H9 (cell line): ENCODE results near the gene RAB3GAP2. TPM values are rescaled to one million over a fixed set of nuclear protein-coding genes. Genes with fewer than 3 reads are reported as not detected.

ENCODE experiments used
- DNase-seq: peaks from one replicate; pipeline ENCODE4 v3.0.0-alpha.2; 2017
- H2AFZ ChIP-seq: one replicate; pipeline ENCODE4 v1.6.1; 2013; ENCODE audit warnings: mild to moderate bottlenecking, low read length, control low read depth, moderate library complexity
- H2AK5ac ChIP-seq: 2 replicates; pipeline ENCODE4 v1.6.1; 2013; ENCODE audit warnings: low read length, control low read depth, mixed read lengths; ENCODE audit not compliant: insufficient read length
- H2BK120ac ChIP-seq: one replicate; pipeline ENCODE4 v1.6.1; 2013; ENCODE audit warnings: low read depth, mild to moderate bottlenecking, low read length, control low read depth, inconsistent platforms; ENCODE audit not compliant: poor library complexity, severe bottlenecking
- H2BK12ac ChIP-seq: 2 replicates; pipeline ENCODE4 v1.6.1; 2013; ENCODE audit warnings: low read length, control low read depth, mixed read lengths, low read depth; ENCODE audit not compliant: insufficient read length
- H2BK15ac ChIP-seq: 2 replicates; pipeline ENCODE4 v1.6.1; 2013; ENCODE audit warnings: low read depth, low read length, control low read depth
- H2BK20ac ChIP-seq: one replicate; pipeline ENCODE4 v1.6.1; 2013; ENCODE audit warnings: low read depth, mild to moderate bottlenecking, low read length, control low read depth, inconsistent platforms; ENCODE audit not compliant: poor library complexity, severe bottlenecking
- H2BK5ac ChIP-seq: 2 replicates; pipeline ENCODE4 v1.6.1; 2013; ENCODE audit warnings: low read length, control low read depth, mixed read lengths; ENCODE audit not compliant: insufficient read length
- H3K14ac ChIP-seq: 2 replicates; pipeline ENCODE4 v1.6.1; 2013; ENCODE audit warnings: low read length, control low read depth; ENCODE audit not compliant: insufficient read depth
- H3K18ac ChIP-seq: 2 replicates; pipeline ENCODE4 v1.6.1; 2013; ENCODE audit warnings: low read depth, mild to moderate bottlenecking, mixed read lengths, low read length, control low read depth; ENCODE audit not compliant: insufficient read length
- H3K23ac ChIP-seq: 2 replicates; pipeline ENCODE4 v1.6.1; 2013; ENCODE audit warnings: low read length, control low read depth, mixed read lengths, low read depth; ENCODE audit not compliant: insufficient read length
- H3K23me2 ChIP-seq: 2 replicates; pipeline ENCODE4 v1.6.1; 2013; ENCODE audit warnings: low read depth, mild to moderate bottlenecking, mixed read lengths, low read length, control low read depth; ENCODE audit not compliant: insufficient read length, poor library complexity, severe bottlenecking
- H3K27ac ChIP-seq: 2 replicates; pipeline ENCODE4 v1.5.1; 2013; ENCODE audit warnings: low read length, control low read depth, mixed read lengths, low read depth; ENCODE audit not compliant: insufficient read length
- H3K27me3 ChIP-seq: 2 replicates; pipeline ENCODE4 v1.6.1; 2013; ENCODE audit warnings: low read length, control low read depth, inconsistent platforms; ENCODE audit not compliant: insufficient read depth
- H3K4ac ChIP-seq: 2 replicates; pipeline ENCODE4 v1.6.1; 2013; ENCODE audit warnings: low read depth, mild to moderate bottlenecking, control low read depth, inconsistent platforms, low read length, moderate library complexity
- H3K4me1 ChIP-seq: 2 replicates; pipeline ENCODE4 v1.6.1; 2013; ENCODE audit warnings: low read length, control low read depth, inconsistent platforms; ENCODE audit not compliant: insufficient read depth
- H3K4me2 ChIP-seq: 2 replicates; pipeline ENCODE4 v1.6.1; 2013; ENCODE audit warnings: low read length, control low read depth, mixed read lengths; ENCODE audit not compliant: insufficient read length, insufficient read depth
- H3K56ac ChIP-seq: 2 replicates; pipeline ENCODE4 v1.6.1; 2013; ENCODE audit warnings: low read depth, mild to moderate bottlenecking, mixed read lengths, low read length, control low read depth; ENCODE audit not compliant: insufficient read length
- H3K79me1 ChIP-seq: 2 replicates; pipeline ENCODE4 v1.6.1; 2013; ENCODE audit warnings: low read depth, mild to moderate bottlenecking, moderate library complexity, low read length, control low read depth, inconsistent platforms; ENCODE audit not compliant: insufficient read depth, poor library complexity, severe bottlenecking
- H3K79me2 ChIP-seq: 2 replicates; pipeline ENCODE4 v1.6.1; 2013; ENCODE audit warnings: low read length, control low read depth, inconsistent platforms; ENCODE audit not compliant: insufficient read depth
- H3K9ac ChIP-seq: 2 replicates; pipeline ENCODE4 v1.6.1; 2013; ENCODE audit warnings: low read length, control low read depth, mixed read lengths; ENCODE audit not compliant: insufficient read length; ENCODE audit errors: extremely low read depth
- H3K9me3 ChIP-seq: one replicate; pipeline ENCODE4 v1.6.1; 2013; ENCODE audit warnings: low read depth, low read length, inconsistent platforms; ENCODE audit not compliant: control insufficient read depth
- H3T11ph ChIP-seq: one replicate; pipeline ENCODE4 v1.6.1; 2013; ENCODE audit warnings: mild to moderate bottlenecking, low read length, control low read depth, inconsistent platforms
- H4K20me1 ChIP-seq: one replicate; pipeline ENCODE4 v1.6.1; 2013; ENCODE audit not compliant: control insufficient read depth, insufficient read length, insufficient read depth
- H4K5ac ChIP-seq: 2 replicates; pipeline ENCODE4 v1.6.1; 2013; ENCODE audit warnings: low read depth, mild to moderate bottlenecking, mixed read lengths, low read length, control low read depth; ENCODE audit not compliant: insufficient read length
- H4K8ac ChIP-seq: replicated peaks from 2 replicates; pipeline ENCODE4 v1.6.1; 2013; ENCODE audit warnings: low read length, control low read depth, mixed read lengths, low read depth; ENCODE audit not compliant: insufficient read length
- H4K91ac ChIP-seq: 2 replicates; pipeline ENCODE4 v1.6.1; 2013; ENCODE audit warnings: low read depth, mild to moderate bottlenecking, moderate library complexity, mixed read lengths, low read length, control low read depth; ENCODE audit not compliant: insufficient read length
- H3K27ac Mint-ChIP-seq, 3 experiments: 2 replicates in 2 of 3; 3 replicates in 1 of 3; pipeline ENCODE4 v1.8.0; 2020 to 2021; ENCODE audit warnings: mixed read lengths in 3 of 3, mild to moderate bottlenecking in 1 of 3, moderate library complexity in 1 of 3
- H3K27me3 Mint-ChIP-seq: 2 replicates; pipeline ENCODE4 v1.8.0; 2021; ENCODE audit warnings: low read depth, mild to moderate bottlenecking, moderate library complexity, mixed read lengths
- H3K36me3 Mint-ChIP-seq, 3 experiments: 2 replicates in 2 of 3; 3 replicates in 1 of 3; pipeline ENCODE4 v1.8.0; 2020 to 2021; ENCODE audit warnings: low read depth in 3 of 3, mixed read lengths in 3 of 3; ENCODE audit not compliant: insufficient read depth in 1 of 3
- H3K4me1 Mint-ChIP-seq, 2 experiments: 2 replicates each; pipeline ENCODE4 v1.8.0; 2020; ENCODE audit warnings: mixed read lengths in 2 of 2
- H3K4me3 Mint-ChIP-seq, 2 experiments: 2 replicates in 1 of 2; 3 replicates in 1 of 2; pipeline ENCODE4 v1.8.0; 2020 to 2021; ENCODE audit warnings: mild to moderate bottlenecking in 2 of 2, mixed read lengths in 2 of 2, moderate library complexity in 1 of 2
- H3K9me3 Mint-ChIP-seq, 2 experiments: 2 replicates in 1 of 2; 3 replicates in 1 of 2; pipeline ENCODE4 v1.8.0; 2020; ENCODE audit warnings: mild to moderate bottlenecking in 2 of 2, mixed read lengths in 2 of 2, moderate library complexity in 1 of 2
- WGBS: extraction: QIAGEN DNeasy Blood & Tissue Kit; methylation state at CpG from one replicate; pipeline ENCODE4 v1.1.7; 2013; ENCODE audit warnings: missing lambda C conversion rate, low lambda C conversion rate, mixed read lengths; ENCODE audit not compliant: insufficient read length; ENCODE audit errors: extremely low coverage; 5-methylcytosine and 5-hydroxymethylcytosine counted together
- total RNA-seq: library from RNA; stranded (reverse); gene quantifications from 2 replicates; pipeline ENCODE4 v1.2.1, GENCODE V29; 2021
- TF ChIP-seq, protein P1 (sequence below): fragments of 200-600 bp; sonication (generic); conservative IDR thresholded peaks from 3 replicates; pipeline ENCODE4 v1.8.0; 2021; ENCODE audit warnings: antibody characterized with exemption, mild to moderate bottlenecking

The RAB3GAP2 gene
- total RNA-seq, 1 experiment from 2014 or later: 48.3 TPM

DNA sequence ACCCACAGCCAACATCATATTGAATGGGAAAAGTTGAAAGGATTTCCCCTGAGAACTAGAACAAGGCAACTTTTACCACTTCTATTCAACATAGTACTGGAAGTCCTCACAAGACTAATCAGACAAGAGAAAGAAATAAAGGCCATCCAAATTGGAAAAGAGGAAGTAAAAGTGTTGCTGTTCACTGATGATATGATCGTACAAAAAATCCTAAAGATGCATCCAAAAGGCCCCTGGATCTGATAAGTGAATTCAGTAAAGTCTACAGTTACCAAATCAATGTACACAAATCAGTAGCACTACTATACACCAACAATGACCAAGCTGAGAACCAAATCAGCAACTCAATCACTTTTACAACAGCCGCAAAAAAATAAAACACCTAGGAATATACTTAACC is 28.3 kb downstream of the RAB3GAP2 start:
- H3K27ac ChIP-seq: no peak overlapping the region
- no peak overlapping the region for H3T11ph ChIP-seq
- DNase-seq: no peak
- no peak overlapping the region for H4K5ac ChIP-seq
- no peak overlapping the region for H2BK5ac ChIP-seq
- TF ChIP-seq, protein P1, sequence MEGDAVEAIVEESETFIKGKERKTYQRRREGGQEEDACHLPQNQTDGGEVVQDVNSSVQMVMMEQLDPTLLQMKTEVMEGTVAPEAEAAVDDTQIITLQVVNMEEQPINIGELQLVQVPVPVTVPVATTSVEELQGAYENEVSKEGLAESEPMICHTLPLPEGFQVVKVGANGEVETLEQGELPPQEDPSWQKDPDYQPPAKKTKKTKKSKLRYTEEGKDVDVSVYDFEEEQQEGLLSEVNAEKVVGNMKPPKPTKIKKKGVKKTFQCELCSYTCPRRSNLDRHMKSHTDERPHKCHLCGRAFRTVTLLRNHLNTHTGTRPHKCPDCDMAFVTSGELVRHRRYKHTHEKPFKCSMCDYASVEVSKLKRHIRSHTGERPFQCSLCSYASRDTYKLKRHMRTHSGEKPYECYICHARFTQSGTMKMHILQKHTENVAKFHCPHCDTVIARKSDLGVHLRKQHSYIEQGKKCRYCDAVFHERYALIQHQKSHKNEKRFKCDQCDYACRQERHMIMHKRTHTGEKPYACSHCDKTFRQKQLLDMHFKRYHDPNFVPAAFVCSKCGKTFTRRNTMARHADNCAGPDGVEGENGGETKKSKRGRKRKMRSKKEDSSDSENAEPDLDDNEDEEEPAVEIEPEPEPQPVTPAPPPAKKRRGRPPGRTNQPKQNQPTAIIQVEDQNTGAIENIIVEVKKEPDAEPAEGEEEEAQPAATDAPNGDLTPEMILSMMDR: no peak
- H3K9ac ChIP-seq: no peak overlapping the region
- no peak overlapping the region for H2BK120ac ChIP-seq
- H3K56ac ChIP-seq: no peak overlapping the region
- H2BK12ac ChIP-seq: no peak overlapping the region
- H4K91ac ChIP-seq: no peak overlapping the region
- H3K79me1 ChIP-seq: peaks cover 3% of the 10 kb centered on the region
- H3K36me3 Mint-ChIP-seq: peaks cover 23 to 47% (median 39%) of the 10 kb centered on the region in 3 experiments
- no peak overlapping the region for H3K4ac ChIP-seq
- H3K23me2 ChIP-seq: no peaks in the 10 kb centered on the region
- peaks cover 10% of the 10 kb centered on the region; the same call in 1 of the 2 replicates for H3K79me2 ChIP-seq
- H2AFZ ChIP-seq: no peak overlapping the region
- H4K20me1 ChIP-seq: no peaks in the 10 kb centered on the region
- WGBS: no CpG with 5 or more reads among the region's 2 CpGs
- H3K14ac ChIP-seq: no peak overlapping the region
- H2BK15ac ChIP-seq: no peak overlapping the region
- H3K23ac ChIP-seq: no peak overlapping the region
- no peaks in the 10 kb centered on the region for H3K27me3 ChIP-seq
- H3K4me3 Mint-ChIP-seq: peak overlapping the region in 1 of 2 experiments; percentile 4; a peak in 1 of 5 replicates
- no peak overlapping the region for H3K18ac ChIP-seq
- H3K4me1 ChIP-seq: no peaks in the 10 kb centered on the region; the same call in 1 of the 2 replicates
- H3K4me2 ChIP-seq: no peak overlapping the region
- peaks cover 31 to 35% of the 10 kb centered on the region in 2 experiments for H3K9me3 Mint-ChIP-seq
- no peaks in the 10 kb centered on the region for H3K27me3 Mint-ChIP-seq
- peak overlapping the region in 1 of 3 experiments; percentile 59; a peak in 3 of 7 replicates for H3K27ac Mint-ChIP-seq
- H4K8ac ChIP-seq: no peak overlapping the region
- H3K9me3 ChIP-seq: peaks cover 5% of the 10 kb centered on the region
- H3K4me1 Mint-ChIP-seq: peaks cover 24% of the 10 kb centered on the region in 2 experiments
- H2BK20ac ChIP-seq: no peak overlapping the region
- H2AK5ac ChIP-seq: no peak overlapping the region
